GM12891 (cell line): Measurements from ENCODE around the gene ZNF787.

Source experiments
- PAX5 ChIP-seq: IDR thresholded peaks from 2 replicates; pipeline ENCODE4 v1.6.1; 2011; ENCODE audit warnings: low read length, moderate library complexity, mild to moderate bottlenecking; ENCODE audit not compliant: insufficient read depth, severe bottlenecking
- POLR2A ChIP-seq: IDR thresholded peaks from 2 replicates; pipeline ENCODE4 v1.6.1; 2011; ENCODE audit warnings: low read depth, low read length, control low read depth
- POLR2AphosphoS5 ChIP-seq: IDR thresholded peaks from 2 replicates; pipeline ENCODE4 v1.6.1; 2011; ENCODE audit warnings: low read depth, low read length, control low read depth
- POU2F2 ChIP-seq: IDR thresholded peaks from 2 replicates; pipeline ENCODE4 v1.6.1; 2011; ENCODE audit warnings: low read depth, mild to moderate bottlenecking, control low read depth, low read length, moderate library complexity
- SPI1 ChIP-seq: IDR thresholded peaks from 2 replicates; pipeline ENCODE4 v1.6.1; 2011; ENCODE audit warnings: low read depth, low read length, control low read depth
- TAF1 ChIP-seq: IDR thresholded peaks from 2 replicates; pipeline ENCODE4 v1.6.1; 2011; ENCODE audit warnings: low read depth, low read length, control low read depth

DNA sequence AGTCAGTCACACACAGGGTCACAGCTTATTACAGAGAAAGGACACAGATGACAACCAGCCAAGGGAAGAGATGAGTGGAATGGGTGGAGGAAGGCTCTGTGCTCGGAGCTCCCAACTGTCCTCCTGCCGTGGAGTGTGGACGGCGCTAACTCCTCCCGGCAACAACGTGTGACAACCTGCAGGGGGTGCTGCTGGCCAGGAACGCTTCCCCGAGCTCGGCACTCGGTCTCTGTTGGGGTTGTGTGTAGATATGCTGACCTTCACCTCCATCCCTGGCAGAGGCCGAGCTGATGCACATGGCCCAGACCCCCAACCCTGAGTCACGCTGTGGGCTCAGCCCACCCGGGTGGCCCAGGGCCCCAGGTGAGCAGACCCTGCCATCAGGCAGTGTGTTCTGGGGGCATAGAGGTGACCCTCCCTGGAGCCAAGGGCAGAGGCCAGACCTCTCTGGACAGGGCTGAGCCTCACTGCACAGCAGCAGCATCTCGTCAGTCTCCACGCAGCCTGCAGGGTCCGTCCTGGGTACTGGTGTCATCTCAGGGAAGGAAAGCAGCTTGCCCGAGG, 34.1 kb upstream of the ZNF787 start:
- no peak for TF ChIP-seq SPI1
- no peak for TF ChIP-seq POLR2A
- no peak for TF ChIP-seq TAF1
- TF ChIP-seq POLR2AphosphoS5, result no peak
- TF ChIP-seq PAX5, result no peak
- TF ChIP-seq POU2F2, result no peak
